Left kidney (tissue), 2 donors: ENCODE data around the gene LENG9. TPM values are rescaled to one million over a fixed set of nuclear protein-coding genes. Genes with fewer than 3 reads are reported as not detected.
A peak's percentile ranks its signal among the peaks of the same experiment; 100 is the strongest.

Experiments used
- DNase-seq: peaks from one replicate; pipeline ENCODE4 v3.0.0-alpha.2; 2013
- polyA plus RNA-seq: library from polyadenylated mRNA; unstranded; fragments of 120-200 nt; gene quantifications from one replicate; pipeline ENCODE4 v1.2.1, GENCODE V29; 2013; ENCODE audit not compliant: insufficient read length

Gene LENG9
- polyA plus RNA-seq, 1 donor: 1.7 TPM

- DNase-seq: no peak
Observed at GRCh38 chr19:54424201-54424600, 39.4 kb downstream of the LENG9 start.

GRCh38 chr19:54422136-54422535, 41.4 kb downstream of the LENG9 start:
- no peak for DNase-seq

- no peak for DNase-seq
Observed at GRCh38 chr19:54421521-54421920, 42.1 kb downstream of the LENG9 start.

- no peak for DNase-seq
Observed at GRCh38 chr19:54421169-54421516, 42.4 kb downstream of the LENG9 start.

- DNase-seq: peak; percentile 55
Observed at GRCh38 chr19:54420383-54421168, 43.0 kb downstream of the LENG9 start.

- no peak for DNase-seq
Observed at GRCh38 chr19:54420068-54420382, 43.6 kb downstream of the LENG9 start.

GRCh38 chr19:54418930-54419800, 44.4 kb downstream of the LENG9 start:
- DNase-seq: no peak

- no peak for DNase-seq
Observed at GRCh38 chr19:54418030-54418929, 45.3 kb downstream of the LENG9 start.

GRCh38 chr19:54416695-54417491, 46.7 kb downstream of the LENG9 start:
- DNase-seq: no peak

GRCh38 chr19:54415901-54416673, 47.5 kb downstream of the LENG9 start:
- no peak for DNase-seq

GRCh38 chr19:54415208-54415900, 48.2 kb downstream of the LENG9 start, which contains the start of gene TTYH1:
TTYH1 (plus strand) TSS chr19:54415464; CDS start chr19:54415553, 89 bp downstream.
- no peak for DNase-seq

GRCh38 chr19:54414156-54414555, 49.4 kb downstream of the LENG9 start:
- no peak for DNase-seq

- DNase-seq: no peak
Observed at GRCh38 chr19:54412877-54413276, 50.7 kb downstream of the LENG9 start.

Other genes with a start within 250 kb of the LENG9 start
- 0.76 TPM for gene LILRB3, start 240.8 kb downstream of the LENG9 start, polyA plus RNA-seq
- gene LILRA6, start 221.0 kb downstream of the LENG9 start, polyA plus RNA-seq: 0.32 TPM
- 1.6 TPM for gene LILRB5, start 206.5 kb downstream of the LENG9 start, polyA plus RNA-seq
- gene LILRB2, start 182.7 kb downstream of the LENG9 start, polyA plus RNA-seq: 0.45 TPM
- 0.45 TPM for gene LILRA5, start 150.6 kb downstream of the LENG9 start, polyA plus RNA-seq
- gene LILRA4, start 124.6 kb downstream of the LENG9 start, polyA plus RNA-seq: not detected
- 3.2 TPM for gene LAIR1, start 98.8 kb downstream of the LENG9 start, polyA plus RNA-seq
- gene TTYH1, start 48.3 kb downstream of the LENG9 start, polyA plus RNA-seq: 7.8 TPM
- gene LENG8, start 14.6 kb downstream of the LENG9 start, polyA plus RNA-seq: 189 TPM
- 13.0 TPM for gene CDC42EP5, start 9.5 kb upstream of the LENG9 start, polyA plus RNA-seq
- not detected for gene LAIR2, start 39.1 kb upstream of the LENG9 start, polyA plus RNA-seq
- gene LILRA2, start 110.0 kb upstream of the LENG9 start, polyA plus RNA-seq: 0.40 TPM
- 0.32 TPM for gene LILRA1, start 129.9 kb upstream of the LENG9 start, polyA plus RNA-seq
- 1.4 TPM for gene LILRB1, start 166.7 kb upstream of the LENG9 start, polyA plus RNA-seq
- 1.3 TPM for gene LILRB4, start 199.2 kb upstream of the LENG9 start, polyA plus RNA-seq